Stimulated activated naive CD8-positive, alpha-beta T cell treated with anti-CD3 and anti-CD28 coated beads, Interleukin-15, amount 100 ng/mL, for 72 hours (primary cell): ENCODE measurements around the gene OAS2.
A peak's percentile ranks its signal among the peaks of the same experiment; 100 is the strongest.

Source experiments
- ATAC-seq: fragments of 150-1000 bp; cut with Tn5 transposase; 2 replicates; pipeline ENCODE4 v1.10.0; 2021; ENCODE audit warnings: mild to moderate bottlenecking, moderate library complexity
- DNase-seq, 2 donors: peaks; one replicate each; pipeline ENCODE4 v3.0.0; 2021 to 2022
- H3K27ac Mint-ChIP-seq, 2 donors: one replicate each; pipeline ENCODE4 v1.8.0; 2022; ENCODE audit warnings: mild to moderate bottlenecking in 2 of 2, mixed read lengths in 2 of 2, moderate library complexity in 2 of 2
- H3K27me3 Mint-ChIP-seq: one replicate; pipeline ENCODE4 v1.8.0; 2022; ENCODE audit warnings: mixed read lengths
- H3K4me1 Mint-ChIP-seq: one replicate; pipeline ENCODE4 v1.8.0; 2022; ENCODE audit warnings: mild to moderate bottlenecking, mixed read lengths
- H3K4me3 Mint-ChIP-seq, 2 donors: one replicate each; pipeline ENCODE4 v1.8.0; 2022; ENCODE audit warnings: mild to moderate bottlenecking in 2 of 2, mixed read lengths in 2 of 2, moderate library complexity in 1 of 2
- H3K9me3 Mint-ChIP-seq, 2 donors: one replicate each; pipeline ENCODE4 v1.8.0; 2022; ENCODE audit warnings: mixed read lengths in 2 of 2

Gene OAS2

GRCh38 chr12:113007166-113007565 lies 28.8 kb downstream of the OAS2 start:
- H3K4me1 Mint-ChIP-seq = no peaks in the 10 kb centered on the region
- peak overlapping the region in 1 of 2 donors; percentile 14 for H3K27ac Mint-ChIP-seq
- no peak for ATAC-seq
- H3K27me3 Mint-ChIP-seq = no peaks in the 10 kb centered on the region
- peaks cover 8 to 21% of the 10 kb centered on the region in 2 donors for H3K9me3 Mint-ChIP-seq
- no peak overlapping the region for H3K4me3 Mint-ChIP-seq
- no peak for DNase-seq

GRCh38 chr12:113010701-113011100 lies 32.4 kb downstream of the OAS2 start:
- Mint-ChIP-seq H3K9me3 (peaks cover 8 to 21% of the 10 kb centered on the region in 2 donors), H3K4me1 (no peaks in the 10 kb centered on the region), H3K27me3 (no peaks in the 10 kb centered on the region), H3K4me3 (no peak overlapping the region), H3K27ac (peak overlapping the region in 1 of 2 donors; percentile 69)
- no peak for ATAC-seq
- DNase-seq = no peak

- peaks cover 8 to 19% of the 10 kb centered on the region in 2 donors for H3K9me3 Mint-ChIP-seq
- no peaks in the 10 kb centered on the region for H3K4me1 Mint-ChIP-seq
- H3K27me3 Mint-ChIP-seq = no peaks in the 10 kb centered on the region
- no peak for DNase-seq
- no peak for ATAC-seq
- no peak overlapping the region for H3K27ac Mint-ChIP-seq
- no peak overlapping the region for H3K4me3 Mint-ChIP-seq
These were observed 36.2 kb downstream of the OAS2 start for GRCh38 chr12:113014565-113014964.

GRCh38 chr12:113016796-113017195 lies 38.5 kb downstream of the OAS2 start:
- no peak for DNase-seq
- no peak for ATAC-seq
- H3K9me3 Mint-ChIP-seq = peaks cover 0 to 3% of the 10 kb centered on the region in 2 donors
- no peak overlapping the region for H3K27ac Mint-ChIP-seq
- H3K4me1 Mint-ChIP-seq = peaks cover 5% of the 10 kb centered on the region
- no peak overlapping the region for H3K4me3 Mint-ChIP-seq
- H3K27me3 Mint-ChIP-seq = no peaks in the 10 kb centered on the region

GRCh38 chr12:113019025-113019424 lies 40.7 kb downstream of the OAS2 start:
- Mint-ChIP-seq H3K27me3 (no peaks in the 10 kb centered on the region), H3K4me1 (peaks cover 15% of the 10 kb centered on the region), H3K9me3 (no peaks in the 10 kb centered on the region), H3K4me3 (no peak overlapping the region), H3K27ac (no peak overlapping the region)
- DNase-seq = no peak
- no peak for ATAC-seq

GRCh38 chr12:113021500-113021899 lies 43.2 kb downstream of the OAS2 start:
- no peak for ATAC-seq
- no peak overlapping the region for H3K4me3 Mint-ChIP-seq
- no peak for DNase-seq
- H3K9me3 Mint-ChIP-seq = no peaks in the 10 kb centered on the region
- H3K27me3 Mint-ChIP-seq = no peaks in the 10 kb centered on the region
- peak overlapping the region in 1 of 2 donors; percentile 36 for H3K27ac Mint-ChIP-seq
- H3K4me1 Mint-ChIP-seq = peaks cover 15% of the 10 kb centered on the region

GRCh38 chr12:113022563-113023297 lies 44.4 kb downstream of the OAS2 start:
- ATAC-seq = peak; percentile 76

GRCh38 chr12:113027726-113028125 lies 49.4 kb downstream of the OAS2 start:
- H3K4me1 Mint-ChIP-seq = peaks cover 11% of the 10 kb centered on the region
- DNase-seq = no peak

More at GRCh38 chr12:113022563-113023297, 44.4 kb downstream of the OAS2 start:
- Mint-ChIP-seq H3K4me1 (peaks cover 15% of the 10 kb centered on the region), H3K27ac (no peak overlapping the region), H3K4me3 (no peak overlapping the region), H3K9me3 (no peaks in the 10 kb centered on the region), H3K27me3 (no peaks in the 10 kb centered on the region)
- DNase-seq = no peak

GRCh38 chr12:113030875-113031525 lies 52.7 kb downstream of the OAS2 start:
- ATAC-seq = no peak
- H3K4me3 Mint-ChIP-seq = no peak overlapping the region
- DNase-seq = no peak
- H3K4me1 Mint-ChIP-seq = peaks cover 6% of the 10 kb centered on the region
- H3K27ac Mint-ChIP-seq = no peak overlapping the region
- peaks cover 20% of the 10 kb centered on the region for H3K27me3 Mint-ChIP-seq
- no peaks in the 10 kb centered on the region for H3K9me3 Mint-ChIP-seq

More at GRCh38 chr12:113027726-113028125, 49.4 kb downstream of the OAS2 start:
- Mint-ChIP-seq H3K27ac (no peak overlapping the region), H3K4me3 (no peak overlapping the region), H3K27me3 (peaks cover 11% of the 10 kb centered on the region), H3K9me3 (no peaks in the 10 kb centered on the region)
- no peak for ATAC-seq

GRCh38 chr12:113039911-113040445 lies 61.7 kb downstream of the OAS2 start:
- H3K27me3 Mint-ChIP-seq = peaks cover 13% of the 10 kb centered on the region
- H3K4me3 Mint-ChIP-seq = no peak overlapping the region
- DNase-seq (no peak), ATAC-seq (no peak)
- no peaks in the 10 kb centered on the region for H3K9me3 Mint-ChIP-seq
- H3K27ac Mint-ChIP-seq = no peak overlapping the region
- no peaks in the 10 kb centered on the region for H3K4me1 Mint-ChIP-seq

- no peaks in the 10 kb centered on the region for H3K9me3 Mint-ChIP-seq
- ATAC-seq (no peak), DNase-seq (no peak)
- no peaks in the 10 kb centered on the region for H3K4me1 Mint-ChIP-seq
- H3K27ac Mint-ChIP-seq = no peak overlapping the region
- H3K4me3 Mint-ChIP-seq = no peak overlapping the region
- peaks cover 13% of the 10 kb centered on the region for H3K27me3 Mint-ChIP-seq
These were observed 62.4 kb downstream of the OAS2 start for GRCh38 chr12:113040722-113041171.

- Mint-ChIP-seq H3K27me3 (peaks cover 13% of the 10 kb centered on the region), H3K4me1 (no peaks in the 10 kb centered on the region), H3K27ac (no peak overlapping the region), H3K9me3 (no peaks in the 10 kb centered on the region), H3K4me3 (no peak overlapping the region)
- ATAC-seq (no peak), DNase-seq (no peak)
These were observed 63.2 kb downstream of the OAS2 start for GRCh38 chr12:113041560-113041959.

GRCh38 chr12:113043240-113043639 lies 64.9 kb downstream of the OAS2 start:
- DNase-seq (no peak), ATAC-seq (no peak)
- Mint-ChIP-seq H3K4me3 (no peak overlapping the region), H3K27me3 (peaks cover 13% of the 10 kb centered on the region), H3K27ac (no peak overlapping the region), H3K9me3 (no peaks in the 10 kb centered on the region), H3K4me1 (no peaks in the 10 kb centered on the region)

GRCh38 chr12:113044516-113044915 lies 66.2 kb downstream of the OAS2 start:
- Mint-ChIP-seq H3K27ac (no peak overlapping the region), H3K27me3 (peaks cover 13% of the 10 kb centered on the region), H3K4me3 (no peak overlapping the region), H3K4me1 (peaks cover 7% of the 10 kb centered on the region), H3K9me3 (no peaks in the 10 kb centered on the region)
- no peak for DNase-seq
- ATAC-seq = no peak

- DNase-seq (peak; percentile 56 to 63), ATAC-seq (peak; percentile 78)
- Mint-ChIP-seq H3K9me3 (no peaks in the 10 kb centered on the region), H3K27me3 (peaks cover 8% of the 10 kb centered on the region), H3K27ac (no peak overlapping the region), H3K4me1 (peaks cover 7% of the 10 kb centered on the region), H3K4me3 (no peak overlapping the region)
These were observed 70.4 kb downstream of the OAS2 start for GRCh38 chr12:113048716-113049127.
